ENCODE measurements around the gene NFIC.

The NFIC gene

DNA sequence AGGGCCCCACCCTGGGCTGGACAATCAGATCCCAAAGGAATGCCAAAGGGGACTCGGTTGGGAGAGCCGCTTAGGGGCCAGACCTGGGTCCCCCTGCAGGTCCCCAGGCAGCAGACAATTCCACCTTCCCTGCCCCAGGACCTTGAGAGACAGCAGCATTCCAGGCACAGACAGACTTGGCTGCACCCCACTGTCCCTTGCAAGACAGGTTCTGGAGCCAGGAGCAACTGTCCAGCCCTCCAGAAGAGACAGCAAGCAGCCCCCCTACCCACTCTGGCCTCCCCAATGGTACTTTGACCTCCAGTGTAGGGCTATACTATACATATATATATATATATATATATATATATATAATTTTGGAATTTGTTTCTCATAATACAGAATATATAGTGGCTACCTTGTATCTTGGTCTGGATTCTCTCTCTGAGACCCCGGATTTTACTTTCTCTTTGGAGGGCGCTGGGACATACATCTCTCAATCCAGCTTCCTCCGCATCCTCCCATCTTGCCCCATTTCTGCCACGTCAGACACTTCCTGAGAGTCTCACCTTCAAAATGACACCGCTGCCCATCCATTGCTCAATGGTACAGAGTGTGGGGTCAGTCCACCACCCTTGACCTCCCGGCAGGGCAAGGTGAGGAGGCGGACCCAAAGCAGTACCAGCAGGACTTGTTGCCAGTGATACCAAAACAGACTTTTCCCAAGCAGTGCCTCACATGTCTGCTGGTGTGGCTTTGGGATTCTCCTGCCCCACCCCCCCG is 101.2 kb downstream of the NFIC start:
- no peak for DNase-seq (ENCODE audit: low spot score)

DNA sequence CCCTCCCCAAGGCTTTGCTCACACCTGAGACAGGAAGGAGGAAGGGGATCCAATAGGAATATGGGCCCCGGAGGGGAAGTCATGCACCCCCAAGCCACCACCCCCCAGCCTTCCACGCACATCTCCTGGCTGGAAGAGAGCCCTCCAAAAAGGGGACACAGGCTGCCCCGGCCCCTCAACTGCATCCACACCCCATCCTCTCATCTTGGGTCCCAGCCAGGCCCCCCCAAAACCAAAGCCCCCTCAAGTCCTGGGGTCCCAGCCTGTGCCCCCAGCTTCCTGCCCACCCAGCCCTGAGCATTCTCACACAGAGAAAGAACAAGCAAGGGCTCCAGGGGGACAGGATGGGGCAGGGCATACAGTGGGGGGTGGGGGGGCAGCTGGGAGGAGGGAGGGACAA is 101.8 kb downstream of the NFIC start:
- no peak for DNase-seq (ENCODE audit: low spot score)

DNA sequence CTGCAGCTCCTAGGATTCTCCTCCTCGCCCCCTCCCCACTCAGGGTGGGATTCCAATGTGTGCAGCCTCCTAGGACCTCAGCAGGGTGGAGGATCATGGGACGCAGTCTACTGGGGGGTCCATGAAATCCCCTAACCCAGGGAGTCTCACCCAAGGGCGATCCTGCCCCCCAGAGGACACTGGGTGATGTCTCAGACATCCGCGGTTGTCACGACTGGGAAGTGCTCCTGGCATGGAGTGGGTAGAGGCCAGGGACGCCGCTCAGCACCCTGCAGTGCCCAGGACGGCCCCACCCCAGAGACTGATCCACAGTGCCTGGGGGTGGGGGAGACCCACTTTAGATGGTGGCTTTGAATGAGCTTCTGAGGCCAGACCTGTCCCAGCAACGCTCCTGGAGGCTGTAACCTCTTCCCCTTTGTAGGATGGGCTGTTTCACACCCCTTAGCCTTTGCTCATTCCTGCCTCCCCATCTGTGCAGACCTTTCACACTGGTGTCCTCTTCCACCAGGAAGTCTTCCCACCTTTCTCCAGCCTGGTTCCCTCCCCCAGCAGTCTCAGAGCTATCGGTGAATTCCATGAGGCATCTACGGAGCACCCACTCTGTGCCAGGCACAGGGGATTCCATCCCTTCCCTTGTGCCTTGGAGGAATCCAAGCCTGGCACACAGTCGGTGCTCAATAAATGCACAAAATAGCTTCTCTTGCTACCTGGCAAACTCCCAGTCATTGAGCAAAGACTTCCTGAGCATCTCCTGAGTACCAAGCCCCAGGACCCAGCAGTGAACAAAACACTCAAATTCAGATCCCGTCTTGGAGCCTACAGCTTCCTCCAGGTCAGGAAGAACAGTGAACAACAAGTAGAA is 103.5 kb downstream of the NFIC start:
- no peak for DNase-seq (ENCODE audit: low spot score)

DNA sequence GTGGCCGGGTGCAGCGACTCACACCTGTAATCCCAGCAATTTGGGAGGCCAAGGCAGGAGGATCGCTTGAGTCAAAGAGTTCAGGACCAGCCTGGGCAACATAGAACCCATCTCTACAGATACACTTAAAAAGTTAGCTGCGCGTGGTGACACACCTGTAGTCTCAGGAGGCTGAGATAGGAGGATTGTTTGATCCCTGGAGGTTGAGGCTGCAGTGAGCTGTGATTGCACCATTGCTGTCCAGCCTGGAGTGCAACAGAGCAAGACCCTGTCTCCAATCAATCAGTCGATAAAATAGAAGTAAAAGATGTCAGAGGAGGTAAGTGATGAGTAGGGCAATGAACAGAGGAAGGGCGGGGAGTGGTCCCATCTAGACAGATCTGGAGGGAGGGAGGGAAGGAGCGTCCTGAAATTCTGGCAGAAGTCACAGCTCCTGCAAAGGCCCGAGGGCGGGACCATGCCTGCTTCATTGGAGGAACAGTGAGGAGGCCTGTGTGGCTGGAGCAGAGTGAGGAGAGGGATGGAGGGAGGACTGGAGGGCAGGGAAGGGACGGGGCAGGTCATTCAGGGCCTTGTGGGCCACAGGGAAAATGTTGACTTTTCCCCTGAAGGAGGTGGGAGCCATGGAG is 104.2 kb downstream of the NFIC start:
- no peak for DNase-seq (ENCODE audit: low spot score)

DNA sequence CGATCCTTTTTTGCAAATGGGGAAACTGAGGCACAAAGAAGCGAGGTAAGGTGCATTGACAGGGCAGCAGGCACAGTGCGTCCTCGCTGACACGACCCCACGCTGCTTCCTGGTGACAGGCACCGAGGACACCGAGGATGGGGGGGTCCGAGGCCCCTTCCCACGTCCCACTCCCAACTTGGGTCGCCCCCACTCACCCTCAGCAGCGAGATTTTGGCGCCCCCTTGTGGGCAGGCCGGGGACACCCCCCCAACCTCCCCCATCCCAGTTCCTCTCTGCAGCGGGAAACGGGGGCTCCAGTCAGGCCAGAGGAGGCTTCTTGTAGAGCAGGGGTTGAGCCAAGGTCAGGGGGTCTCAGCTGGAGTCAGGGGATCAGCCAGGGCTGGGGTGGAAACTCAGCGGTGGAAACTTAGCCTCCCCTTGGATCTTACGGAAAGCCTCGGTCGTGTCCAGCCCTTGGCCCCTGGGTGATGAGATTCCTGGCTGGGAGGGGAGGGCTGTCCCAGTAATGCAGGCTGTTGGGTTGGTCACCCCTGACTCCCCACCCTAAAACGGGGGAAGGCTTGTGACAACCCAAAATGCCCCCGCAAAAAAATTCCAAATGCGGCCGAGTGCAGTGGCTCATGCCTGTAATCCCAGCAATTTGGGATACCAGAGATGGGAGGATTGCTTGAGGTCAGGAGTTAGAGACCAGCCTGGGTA is 105.7 kb downstream of the NFIC start:
- no peak for DNase-seq (ENCODE audit: low spot score)

DNA sequence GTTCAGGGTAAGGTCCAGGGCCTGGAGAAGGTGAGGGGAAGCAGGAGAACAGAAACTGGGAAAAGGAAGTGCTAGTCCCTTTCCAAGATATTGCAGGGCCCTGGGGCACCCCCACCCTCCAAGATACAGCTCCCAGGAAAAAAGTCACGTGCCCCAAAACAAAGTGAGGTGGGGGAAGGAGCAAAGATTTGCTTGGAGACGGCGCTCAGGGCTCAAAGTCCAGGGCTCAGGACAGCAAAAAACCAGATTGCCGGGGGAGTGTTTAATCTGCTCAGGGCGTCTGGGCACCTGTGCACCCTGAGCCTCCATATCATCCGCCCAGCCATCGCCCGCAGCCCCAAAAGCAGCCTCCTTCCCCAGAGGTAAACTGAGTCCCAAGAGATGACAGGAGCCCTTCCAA is 107.6 kb downstream of the NFIC start:
- DNase-seq (ENCODE audit: low spot score): no peak

DNA sequence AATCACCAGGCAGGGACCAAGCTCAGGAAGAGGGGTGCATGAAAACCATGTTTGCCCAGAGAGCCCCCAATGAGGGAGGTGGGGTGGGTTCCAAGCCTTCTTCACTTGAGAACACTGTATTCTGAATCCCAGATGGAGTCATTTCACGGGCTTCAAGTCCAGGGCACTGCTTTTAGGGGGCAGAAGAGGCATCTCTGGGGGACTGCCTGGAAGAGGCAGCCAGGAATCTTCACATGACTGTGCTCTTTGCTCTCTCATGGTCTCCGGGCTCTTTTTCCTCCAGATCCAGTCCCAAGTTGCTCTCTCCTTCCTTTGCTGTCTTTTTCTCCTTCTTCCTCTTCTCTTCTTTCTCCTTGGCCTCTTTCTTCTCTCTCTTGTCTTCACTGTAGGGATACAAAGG is 108.2 kb downstream of the NFIC start:
- DNase-seq (ENCODE audit: low spot score): no peak

DNA sequence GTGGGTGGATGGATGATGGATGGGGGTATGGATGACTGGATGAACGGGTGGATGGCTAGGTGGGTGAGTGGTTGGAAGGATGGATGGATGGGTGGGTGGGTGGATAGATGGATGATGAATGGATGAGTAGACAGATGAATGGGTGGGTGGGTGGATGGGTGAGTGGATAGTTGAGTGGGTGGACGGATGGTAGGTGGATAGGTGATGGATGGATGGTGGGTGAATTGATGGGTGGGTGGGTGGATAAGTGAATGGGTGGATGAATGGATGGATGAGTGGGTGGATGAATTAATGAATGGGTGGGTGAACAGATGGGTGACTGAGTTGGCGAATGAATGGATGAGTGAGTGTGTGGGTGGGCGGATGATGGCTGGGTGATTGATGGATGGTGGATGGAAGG is 109.1 kb downstream of the NFIC start:
- DNase-seq (ENCODE audit: low spot score): no peak

DNA sequence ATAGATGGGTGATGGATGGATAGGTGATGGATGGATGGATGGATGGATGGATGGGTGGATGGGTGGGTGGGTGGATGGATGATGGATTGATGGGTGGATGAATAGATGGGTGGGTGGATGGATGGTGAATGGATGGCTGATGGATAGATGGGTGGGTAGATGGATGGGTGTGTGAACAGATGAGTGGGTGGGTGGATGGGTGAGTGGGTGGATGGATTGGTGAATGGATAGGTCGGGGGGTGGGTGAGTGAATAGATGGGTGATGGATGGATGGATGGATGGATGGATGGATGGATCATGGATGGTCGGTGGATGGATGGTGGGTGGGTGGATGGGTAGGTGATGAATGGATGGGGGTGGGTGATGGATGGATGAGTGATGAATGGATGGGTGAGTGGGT is 110.4 kb downstream of the NFIC start:
- no peak for DNase-seq (ENCODE audit: low spot score)

DNA sequence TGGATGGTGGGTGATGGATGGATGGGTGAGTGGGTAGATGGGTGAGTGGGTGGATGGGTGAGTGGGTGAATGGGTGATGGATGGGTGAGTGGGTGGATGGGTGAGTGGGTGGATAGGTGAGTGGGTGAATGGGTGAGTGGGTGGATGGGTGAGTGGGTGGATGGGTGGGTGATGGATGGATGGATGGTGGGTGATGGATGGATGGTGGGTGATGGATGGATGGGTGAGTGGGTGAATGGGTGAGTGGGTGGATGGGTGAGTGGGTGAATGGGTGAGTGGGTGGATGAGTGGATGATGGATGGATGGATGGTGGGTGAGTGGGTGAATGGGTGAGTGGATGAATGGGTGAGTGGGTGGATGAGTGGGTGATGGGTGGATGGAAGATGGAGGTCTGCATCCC is 111.1 kb downstream of the NFIC start:
- no peak for DNase-seq (ENCODE audit: low spot score)

DNA sequence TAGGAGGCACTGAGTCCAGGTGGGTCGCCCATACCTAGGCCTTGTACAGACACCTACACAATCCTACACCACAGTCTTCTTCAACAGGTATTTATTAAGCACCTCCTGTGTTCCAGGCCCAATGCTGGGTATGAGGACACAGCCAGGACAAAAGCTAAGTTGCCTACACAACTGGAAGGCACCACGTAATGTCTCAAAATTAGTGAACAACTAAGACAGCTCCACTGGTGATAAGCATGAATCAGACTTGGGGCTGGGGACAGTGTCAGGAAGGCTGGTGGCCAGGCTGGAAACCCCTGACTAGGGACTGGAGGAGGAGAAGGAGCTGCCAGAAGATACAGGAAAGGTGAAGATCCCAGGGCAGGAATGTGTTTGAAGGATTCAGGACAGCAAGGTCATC is 111.6 kb downstream of the NFIC start:
- DNase-seq (ENCODE audit: low spot score): no peak

DNA sequence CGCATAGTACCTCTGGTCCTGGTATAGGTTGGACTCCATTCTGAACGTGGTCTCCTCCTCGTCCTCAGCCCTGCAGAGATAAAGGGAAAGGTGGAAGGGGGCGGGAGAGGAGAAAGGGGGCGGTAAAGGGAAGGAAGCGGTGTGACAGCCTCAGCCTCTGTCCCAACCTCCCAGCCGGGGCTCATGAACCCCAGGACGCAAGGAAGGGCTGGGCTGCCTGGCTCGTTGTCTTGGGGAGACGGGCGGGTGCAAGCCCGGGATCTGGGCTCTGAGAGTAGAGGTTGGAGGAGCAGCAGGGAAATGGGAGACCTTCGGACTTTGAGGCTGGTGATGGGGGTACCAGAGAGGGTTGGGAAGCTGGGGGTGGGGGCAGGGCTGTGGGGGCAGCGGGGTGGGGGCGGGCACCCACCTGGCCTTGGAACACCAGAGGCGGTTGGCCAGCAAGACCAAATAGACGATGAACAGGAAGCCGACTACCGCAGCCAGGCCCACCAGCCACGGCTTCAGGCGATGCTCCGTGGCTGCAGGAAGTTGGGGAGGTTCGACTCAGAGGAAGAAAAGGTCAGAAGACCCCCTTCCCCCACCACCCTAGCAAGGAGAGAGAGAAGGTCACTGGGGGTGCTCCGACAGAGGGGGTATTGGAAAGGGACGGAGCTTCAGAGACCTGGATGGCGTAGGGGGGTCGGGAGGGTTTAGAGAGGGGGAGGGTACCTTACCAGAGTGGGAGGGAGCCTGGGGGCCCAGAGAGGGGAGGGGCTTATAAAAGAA is 112.2 kb downstream of the NFIC start:
- DNase-seq (ENCODE audit: low spot score): no peak

DNA sequence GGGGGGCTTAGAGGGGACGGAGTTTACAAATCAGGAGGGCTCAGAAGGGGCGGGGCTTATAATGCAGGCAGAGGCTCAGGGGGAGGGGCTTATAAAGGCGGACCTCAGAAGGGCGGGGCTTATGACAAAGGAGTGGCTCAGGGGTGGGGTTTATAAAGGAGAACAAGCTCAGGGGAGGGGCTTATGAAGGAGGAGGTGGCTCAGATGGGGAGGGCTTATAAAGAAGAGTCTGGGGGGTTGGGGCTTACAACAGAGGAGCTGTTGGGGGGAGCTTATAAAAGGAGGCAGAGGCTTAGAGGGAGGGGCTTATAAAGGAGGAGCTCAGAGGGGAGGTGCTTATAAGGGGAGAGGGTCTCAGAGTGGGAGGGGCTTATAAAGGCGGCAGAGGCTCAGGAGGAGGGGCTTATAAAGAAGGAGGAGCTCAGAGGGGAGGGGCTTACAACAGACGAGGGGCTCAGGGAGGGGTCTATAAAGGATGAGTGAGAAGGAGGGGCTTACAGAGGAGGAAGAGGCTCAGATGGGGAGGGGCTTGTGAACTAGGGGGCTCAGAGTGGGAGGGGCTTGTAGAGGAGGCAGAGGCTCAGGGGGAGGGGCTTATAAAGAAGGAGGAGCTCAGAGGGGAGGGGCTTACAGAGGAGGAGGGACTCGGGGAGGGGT is 112.9 kb downstream of the NFIC start:
- no peak for DNase-seq (ENCODE audit: low spot score)

DNA sequence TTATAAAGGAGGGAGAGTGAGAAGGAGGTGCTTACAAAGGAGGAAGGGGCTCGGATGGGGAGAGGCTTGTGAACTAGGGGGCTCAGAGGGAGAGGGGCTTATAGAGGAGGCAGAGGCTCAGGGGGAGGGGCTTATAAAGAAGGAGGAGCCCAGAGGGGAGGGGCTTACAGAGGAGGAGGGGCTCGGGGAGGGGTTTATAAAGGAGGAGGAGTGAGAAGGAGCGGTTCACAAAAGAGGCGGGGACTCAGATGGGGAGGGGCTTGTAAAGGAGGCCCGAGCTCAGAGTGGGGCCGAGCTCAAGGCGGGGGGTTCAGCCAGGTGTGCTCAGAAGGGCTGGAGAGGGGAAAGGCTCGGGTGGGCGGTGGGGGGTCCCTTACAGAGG is 113.4 kb downstream of the NFIC start:
- no peak for DNase-seq (ENCODE audit: low spot score)

DNA sequence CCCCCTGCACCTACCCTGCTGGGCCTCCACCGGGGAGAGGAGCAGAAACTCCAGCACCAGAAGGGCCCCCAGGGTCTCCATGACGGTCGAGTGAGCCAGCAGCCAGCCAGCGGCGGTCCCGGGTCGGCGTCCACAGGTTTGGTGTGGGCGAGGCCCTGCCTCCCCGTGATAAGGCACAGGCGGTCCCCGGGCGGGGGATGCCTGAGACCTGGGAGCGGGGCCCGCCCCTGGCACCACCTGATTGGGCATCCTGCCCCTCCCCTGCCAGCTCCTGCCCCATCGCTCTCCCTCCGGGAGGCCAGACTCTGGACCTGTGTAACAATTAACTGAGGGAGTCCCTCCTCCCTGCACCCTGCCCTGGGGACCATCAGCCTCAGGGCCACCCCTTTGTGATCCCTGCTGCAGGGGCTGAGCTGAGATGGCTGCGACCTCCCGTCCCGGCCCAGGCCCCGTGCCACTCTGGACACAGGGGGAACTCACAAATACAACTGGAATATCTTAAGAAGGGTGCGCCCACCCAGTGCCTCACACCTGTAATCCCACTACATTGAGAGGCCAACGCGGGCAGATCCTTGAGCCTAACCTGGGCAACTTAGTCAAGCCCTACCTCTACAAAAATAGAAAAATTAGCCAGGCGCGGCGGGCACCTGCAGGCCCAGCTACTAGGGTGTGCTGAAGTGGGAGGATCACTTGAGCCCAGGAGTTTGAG is 114.2 kb downstream of the NFIC start, which contains the start of gene SMIM24:
TSS of gene SMIM24 (minus strand) at position 143 of the 709 bp plus-strand sequence. CDS start at position 81, 62 bp downstream.
- no peak for DNase-seq (ENCODE audit: low spot score)

DNA sequence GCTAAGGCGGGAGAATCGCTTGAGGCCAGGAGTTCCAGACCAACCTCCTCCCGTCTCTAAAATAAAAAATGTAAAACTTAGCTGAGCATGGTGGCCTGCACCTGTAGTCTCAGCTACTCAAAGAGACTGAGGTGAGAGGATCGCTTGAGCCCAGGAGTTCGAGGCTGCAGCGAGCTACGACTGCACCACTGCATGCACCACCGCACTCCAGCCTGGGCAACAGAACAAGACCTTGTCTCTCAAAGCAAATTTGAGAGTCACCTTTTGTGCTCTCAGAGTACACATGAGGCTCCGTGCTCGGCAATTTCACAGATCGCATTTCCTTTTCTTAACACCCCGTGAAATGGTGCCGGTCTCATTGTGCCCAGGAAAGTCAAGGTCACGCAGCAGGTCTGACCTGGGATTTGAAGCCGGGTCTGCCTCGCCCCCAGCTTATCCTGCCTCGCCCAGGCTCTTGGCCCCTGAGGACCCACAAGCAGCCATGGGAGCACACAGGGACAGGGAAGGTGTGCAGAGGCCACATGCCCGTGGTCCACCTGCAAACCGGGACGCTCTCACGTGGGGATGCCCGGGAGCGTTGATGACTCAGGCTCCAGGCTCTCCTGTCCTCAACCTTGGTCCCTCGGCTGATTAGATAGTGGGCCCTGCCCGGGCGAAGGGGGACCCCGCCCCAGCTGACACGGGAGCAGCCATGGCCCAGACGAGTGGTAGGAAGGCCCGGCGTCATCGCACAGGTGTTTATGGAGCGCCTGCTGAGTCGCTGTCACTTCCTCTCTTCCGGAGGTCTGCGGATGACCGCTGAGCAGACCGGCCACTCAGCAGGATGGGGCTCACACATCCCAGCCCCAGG is 115.1 kb downstream of the NFIC start:
- no peak for DNase-seq (ENCODE audit: low spot score)

DNA sequence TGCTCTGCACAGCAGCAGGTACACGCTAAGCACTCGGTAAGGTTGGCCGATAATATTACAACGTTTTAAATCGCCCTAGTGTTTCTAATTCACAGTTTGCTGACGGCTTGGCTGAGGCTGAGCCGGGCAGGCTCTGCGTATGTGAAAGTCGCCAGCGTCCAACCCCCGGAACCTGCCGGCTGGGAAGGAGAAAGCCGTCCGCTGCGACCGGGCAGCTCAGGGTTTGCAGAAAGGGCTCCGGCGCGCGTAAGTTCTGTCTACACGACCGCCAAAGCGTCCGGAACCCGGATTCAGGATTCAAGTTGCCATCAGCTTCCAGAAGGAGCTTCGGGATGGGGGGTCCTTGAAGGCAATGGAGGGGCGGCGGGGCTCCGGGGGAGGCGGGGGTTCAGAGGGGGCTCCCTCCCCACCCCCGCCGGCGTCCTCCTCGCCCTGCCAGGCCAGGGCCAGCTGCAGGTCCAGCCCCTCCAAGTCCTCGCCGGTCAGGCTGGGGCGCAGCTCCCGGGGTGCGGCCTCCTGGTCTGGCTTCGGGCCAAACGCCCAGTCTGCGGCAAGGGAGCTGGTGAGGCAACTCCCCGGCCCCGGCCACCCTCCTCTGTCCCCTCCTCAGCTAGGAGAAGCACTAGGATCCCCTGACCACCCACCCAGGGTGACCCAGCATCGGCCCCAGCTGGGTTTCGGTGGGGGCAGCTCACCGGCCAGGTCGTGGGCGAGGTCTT is 116.3 kb downstream of the NFIC start:
- DNase-seq (ENCODE audit: low spot score): no peak

DNA sequence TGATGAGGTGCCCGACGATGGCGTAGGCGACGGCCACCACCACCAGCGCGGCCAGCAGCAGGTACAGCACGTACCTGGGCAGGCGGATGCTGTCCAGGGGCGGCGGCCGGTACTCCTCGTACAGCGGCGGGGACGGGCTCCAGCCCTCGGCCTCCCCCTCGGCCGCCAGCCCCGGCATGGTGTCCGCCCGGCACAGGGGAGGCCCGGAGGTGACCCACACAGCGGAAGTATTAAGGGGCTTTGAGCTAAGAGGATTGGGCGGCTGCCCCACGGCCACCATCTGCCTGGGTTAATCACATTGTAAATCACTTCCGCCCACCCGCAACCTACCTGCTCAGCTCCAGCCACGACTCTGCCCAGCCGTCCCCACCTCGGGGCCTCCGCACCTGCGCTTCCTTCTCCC is 116.8 kb downstream of the NFIC start, which contains the start of gene SMIM44:
TSS of gene SMIM44 (minus strand) at position 216 of the 403 bp plus-strand sequence. CDS start at position 178, 38 bp downstream.
- DNase-seq (ENCODE audit: low spot score): no peak

All from globus pallidus (tissue), 1 donor.